ENCODE data around the gene ALX3.
"Not testable (repeated sequence)": the region's sequence is repeated elsewhere in the genome, so short reads cannot be mapped to it uniquely, and the experiment has no call there.

ALX3 gene

DNA sequence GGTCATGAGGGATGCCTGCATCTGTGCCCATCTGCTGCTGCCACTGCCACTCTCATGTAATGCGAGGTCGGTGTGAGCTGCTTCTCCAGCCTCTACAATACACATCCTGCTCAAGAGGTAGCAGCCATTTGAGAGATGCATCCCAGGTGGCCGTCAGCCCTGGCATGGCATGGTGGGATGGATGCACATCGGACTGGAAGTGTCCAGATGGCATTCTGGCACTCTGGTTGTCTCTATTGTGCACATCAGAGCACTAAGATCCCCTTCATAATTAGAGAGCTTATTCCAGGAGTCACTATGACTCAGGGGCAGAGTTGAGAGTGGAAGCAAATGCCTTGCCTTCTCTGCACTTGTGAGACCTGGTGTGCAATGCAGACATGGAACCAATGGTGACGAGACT lies 32.2 kb downstream of the ALX3 start:
- TF ChIP-seq, protein P1, sequence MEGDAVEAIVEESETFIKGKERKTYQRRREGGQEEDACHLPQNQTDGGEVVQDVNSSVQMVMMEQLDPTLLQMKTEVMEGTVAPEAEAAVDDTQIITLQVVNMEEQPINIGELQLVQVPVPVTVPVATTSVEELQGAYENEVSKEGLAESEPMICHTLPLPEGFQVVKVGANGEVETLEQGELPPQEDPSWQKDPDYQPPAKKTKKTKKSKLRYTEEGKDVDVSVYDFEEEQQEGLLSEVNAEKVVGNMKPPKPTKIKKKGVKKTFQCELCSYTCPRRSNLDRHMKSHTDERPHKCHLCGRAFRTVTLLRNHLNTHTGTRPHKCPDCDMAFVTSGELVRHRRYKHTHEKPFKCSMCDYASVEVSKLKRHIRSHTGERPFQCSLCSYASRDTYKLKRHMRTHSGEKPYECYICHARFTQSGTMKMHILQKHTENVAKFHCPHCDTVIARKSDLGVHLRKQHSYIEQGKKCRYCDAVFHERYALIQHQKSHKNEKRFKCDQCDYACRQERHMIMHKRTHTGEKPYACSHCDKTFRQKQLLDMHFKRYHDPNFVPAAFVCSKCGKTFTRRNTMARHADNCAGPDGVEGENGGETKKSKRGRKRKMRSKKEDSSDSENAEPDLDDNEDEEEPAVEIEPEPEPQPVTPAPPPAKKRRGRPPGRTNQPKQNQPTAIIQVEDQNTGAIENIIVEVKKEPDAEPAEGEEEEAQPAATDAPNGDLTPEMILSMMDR (IDR thresholded peaks at IDR 0.05; ENCODE audit: extremely low read depth, insufficient read depth, missing control alignments), result no peak
- in situ Hi-C loops (cut with MboI; ENCODE audit: low pct_unique_long_range_greater_than_20kb, low sequenced_read_pairs, unreplicated experiment), result no loop called here
- no peak for DNase-seq (ENCODE audit: low spot score)

DNA sequence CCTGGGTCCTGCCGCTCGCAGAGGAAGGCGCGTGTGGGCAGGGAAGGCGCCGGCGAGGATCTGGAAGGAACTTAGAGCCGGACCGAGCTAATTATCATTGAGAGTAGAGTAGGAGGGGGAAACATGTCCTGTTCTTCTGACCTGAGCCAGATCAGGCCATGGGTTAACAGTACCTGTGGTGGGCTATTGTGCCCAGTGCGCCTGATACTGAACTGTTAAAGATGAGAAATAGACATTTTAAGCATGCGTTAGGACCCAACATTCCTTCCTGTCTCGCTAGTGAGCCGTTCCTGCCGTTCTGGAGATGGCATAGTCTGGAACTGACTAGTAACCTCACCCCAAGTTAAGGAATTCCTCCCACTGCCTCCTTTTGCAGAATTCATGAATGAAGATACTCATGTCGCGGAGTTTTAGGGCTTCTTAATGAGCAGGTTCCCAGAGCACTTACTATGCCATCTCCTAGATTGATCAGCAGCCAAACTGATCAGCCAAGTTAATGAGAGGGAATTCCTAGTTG lies 35.2 kb downstream of the ALX3 start:
- in situ Hi-C loops (cut with MboI; ENCODE audit: low pct_unique_long_range_greater_than_20kb, low sequenced_read_pairs, unreplicated experiment), result no loop called here
- TF ChIP-seq, protein P1 (IDR thresholded peaks at IDR 0.05; ENCODE audit: extremely low read depth, insufficient read depth, missing control alignments), result no peak
- DNase-seq (ENCODE audit: low spot score), result no peak

- DNase-seq (ENCODE audit: low spot score), result peak; percentile 91
- TF ChIP-seq, protein P1 (IDR thresholded peaks at IDR 0.05; ENCODE audit: extremely low read depth, insufficient read depth, missing control alignments), result no peak
- in situ Hi-C loops (cut with MboI; ENCODE audit: low pct_unique_long_range_greater_than_20kb, low sequenced_read_pairs, unreplicated experiment), result no loop called here
Observed at GRCh38 chr1:110034451-110035235, 35.8 kb downstream of the ALX3 start, which contains the start of gene STRIP1. Gene STRIP1, plus strand, starts transcription at chr1:110034624. Its CDS starts 14 bp downstream, at chr1:110034638.

- in situ Hi-C loops (cut with MboI; ENCODE audit: low pct_unique_long_range_greater_than_20kb, low sequenced_read_pairs, unreplicated experiment), result no loop called here
- TF ChIP-seq, protein P1 (IDR thresholded peaks at IDR 0.05; ENCODE audit: extremely low read depth, insufficient read depth, missing control alignments), result no peak
- no peak for DNase-seq (ENCODE audit: low spot score)
Observed at GRCh38 chr1:110034040-110034450, 36.4 kb downstream of the ALX3 start.

- in situ Hi-C loops (cut with MboI; ENCODE audit: low pct_unique_long_range_greater_than_20kb, low sequenced_read_pairs, unreplicated experiment), result no loop called here
- TF ChIP-seq, protein P1 (IDR thresholded peaks at IDR 0.05; ENCODE audit: extremely low read depth, insufficient read depth, missing control alignments), result no peak
- DNase-seq (ENCODE audit: low spot score), result no peak
Observed at GRCh38 chr1:110033421-110033820, 37.1 kb downstream of the ALX3 start.

DNA sequence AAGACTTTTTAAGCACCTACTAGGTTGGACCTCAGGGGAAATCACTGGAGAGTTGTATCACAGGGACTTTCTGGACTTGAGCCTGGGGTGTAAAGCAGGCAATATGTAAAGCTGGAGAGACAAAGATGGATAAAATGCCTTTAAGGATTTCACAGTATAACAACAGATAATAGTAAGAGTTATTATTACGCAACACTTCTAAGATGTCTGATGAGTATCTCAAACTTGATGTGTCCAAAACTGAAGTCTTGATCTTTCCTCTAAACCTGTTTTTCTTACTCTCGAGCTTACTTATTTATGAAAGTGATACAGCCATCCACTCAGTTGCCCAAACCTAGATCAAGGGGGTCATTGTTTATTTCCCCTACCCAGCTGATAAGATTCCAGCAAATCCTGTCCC lies 38.1 kb downstream of the ALX3 start:
- no peak for DNase-seq (ENCODE audit: low spot score)
- TF ChIP-seq, protein P1 (IDR thresholded peaks at IDR 0.05; ENCODE audit: extremely low read depth, insufficient read depth, missing control alignments), result no peak
- in situ Hi-C loops (cut with MboI; ENCODE audit: low pct_unique_long_range_greater_than_20kb, low sequenced_read_pairs, unreplicated experiment), result no loop called here

DNA sequence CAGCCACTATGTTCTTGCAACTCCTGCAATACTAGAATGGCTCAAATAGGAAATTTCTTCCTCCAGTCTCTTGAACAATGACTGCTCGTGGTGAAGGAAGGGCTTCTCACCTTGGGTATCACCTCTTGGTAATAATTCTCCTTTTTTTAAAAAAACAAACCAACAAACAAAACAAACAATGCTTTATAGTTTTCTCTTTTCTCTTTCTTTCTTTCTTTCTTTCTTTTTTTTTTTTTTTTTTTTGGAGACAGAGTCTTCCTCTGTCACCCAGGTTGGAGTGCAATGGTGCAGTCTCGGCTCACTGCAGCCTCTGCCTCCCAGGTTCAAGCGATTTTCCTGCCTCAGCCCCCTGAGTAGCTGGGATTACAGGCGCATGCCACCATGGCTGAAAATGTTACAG lies 39.8 kb downstream of the ALX3 start:
- DNase-seq (ENCODE audit: low spot score); in situ Hi-C loops (cut with MboI; ENCODE audit: low pct_unique_long_range_greater_than_20kb, low sequenced_read_pairs, unreplicated experiment): not testable (repeated sequence)

All from GM13977 (cell line).